CD4-positive, alpha-beta T cell treated with Interleukin-6 at 100 ng/mL for 8 hours (primary cell): ENCODE measurements around the gene NEUROD2.
A peak's percentile ranks its signal among the peaks of the same experiment; 100 is the strongest.

ENCODE experiments used
- DNase-seq: peaks from one replicate; pipeline ENCODE4 v3.0.0-alpha.2; 2020; ENCODE audit warnings: mixed read lengths, low spot score

The NEUROD2 gene

GRCh38 chr17:39580082-39580468 is 27.6 kb downstream of the NEUROD2 start:
- no peak for DNase-seq

- no peak for DNase-seq
Observed at GRCh38 chr17:39579318-39580081, 28.2 kb downstream of the NEUROD2 start.

GRCh38 chr17:39578272-39578671 is 29.4 kb downstream of the NEUROD2 start:
- DNase-seq: no peak

- DNase-seq: no peak
Observed at GRCh38 chr17:39576187-39576586, 31.5 kb downstream of the NEUROD2 start.

- DNase-seq: peak; percentile 4
Observed at GRCh38 chr17:39573447-39574298, 34.0 kb downstream of the NEUROD2 start.

- DNase-seq: no peak
Observed at GRCh38 chr17:39572121-39572520, 35.6 kb downstream of the NEUROD2 start.

- DNase-seq: no peak
Observed at GRCh38 chr17:39569126-39569525, 38.6 kb downstream of the NEUROD2 start.

GRCh38 chr17:39568702-39569101 is 39.0 kb downstream of the NEUROD2 start:
- DNase-seq: no peak

- DNase-seq: no peak
Observed at GRCh38 chr17:39566094-39566850, 41.4 kb downstream of the NEUROD2 start.

GRCh38 chr17:39564211-39564848 is 43.4 kb downstream of the NEUROD2 start:
- no peak for DNase-seq

GRCh38 chr17:39563476-39563875 is 44.2 kb downstream of the NEUROD2 start:
- no peak for DNase-seq

GRCh38 chr17:39562976-39563375 is 44.7 kb downstream of the NEUROD2 start:
- DNase-seq: no peak

GRCh38 chr17:39562395-39562794 is 45.3 kb downstream of the NEUROD2 start:
- DNase-seq: no peak

GRCh38 chr17:39556423-39556822 is 51.3 kb downstream of the NEUROD2 start:
- no peak for DNase-seq

GRCh38 chr17:39555368-39555767 is 52.4 kb downstream of the NEUROD2 start:
- no peak for DNase-seq
